ENCODE data around the gene HMGB3.
A peak's percentile ranks its signal among the peaks of the same experiment; 100 is the strongest.

Gene HMGB3

GRCh38 chrX:150982788-150983520 is at the start of gene HMGB3:
Gene HMGB3, plus strand, starts transcription at chrX:150983335. Its CDS starts 2,265 bp downstream, at chrX:150985600.
- H3K9ac ChIP-seq (ENCODE audit: low read length): peak within 1 kb of the TSS; percentile 73
- H3K9me3 ChIP-seq (ENCODE audit: insufficient read depth, low read length): no peaks in the 10 kb centered on the region
- H3K27me3 ChIP-seq (ENCODE audit: low read length): no peaks in the 10 kb centered on the region
- no peaks in the 10 kb centered on the region for H3K9me2 ChIP-seq (replicated peaks; ENCODE audit: insufficient read depth, low read length)
- H2AFZ ChIP-seq (ENCODE audit: low read depth, low read length, severe bottlenecking): peak within 1 kb of the TSS; percentile 71
- H3F3A ChIP-seq (ENCODE audit: insufficient read depth): no peaks in the 10 kb centered on the region; the same call in 1 of the 2 replicates
- H3K27ac ChIP-seq (ENCODE audit: low read depth, low read length): peak within 1 kb of the TSS; percentile 76
- no peaks in the 10 kb centered on the region for H3K36me3 ChIP-seq (ENCODE audit: low read length)
- peak within 1 kb of the TSS; percentile 66 for H3K4me3 ChIP-seq (ENCODE audit: insufficient read depth, low read length, poor library complexity, severe bottlenecking)
- H4K20me1 ChIP-seq (ENCODE audit: low read depth, low read length): no peaks in the 10 kb centered on the region
- TF ChIP-seq EZH2phosphoT487 (conservative IDR thresholded peaks at IDR 0.05; ENCODE audit: low read length) (no peak), CTCF (IDR thresholded peaks at IDR 0.05; ENCODE audit: insufficient read depth, low read length, poor library complexity, severe bottlenecking) (no peak)
- peaks cover 8% of the 10 kb centered on the region; the same call in 1 of the 2 replicates for H3K79me2 ChIP-seq (ENCODE audit: insufficient read depth, low read length)
- H3K4me2 ChIP-seq (ENCODE audit: low read depth, low read length, poor library complexity, severe bottlenecking): peak within 1 kb of the TSS; percentile 66

- H3F3A ChIP-seq (ENCODE audit: insufficient read depth): no peaks in the 10 kb centered on the region
- no peak overlapping the region for H3K4me3 ChIP-seq (ENCODE audit: insufficient read depth, low read length, poor library complexity, severe bottlenecking)
- H4K20me1 ChIP-seq (ENCODE audit: low read depth, low read length): no peaks in the 10 kb centered on the region
- H3K36me3 ChIP-seq (ENCODE audit: low read length): no peaks in the 10 kb centered on the region
- no peaks in the 10 kb centered on the region for H3K27me3 ChIP-seq (ENCODE audit: low read length)
- no peak overlapping the region for H3K4me2 ChIP-seq (ENCODE audit: low read depth, low read length, poor library complexity, severe bottlenecking)
- H3K9ac ChIP-seq (ENCODE audit: low read length): no peak overlapping the region
- TF ChIP-seq CTCF (IDR thresholded peaks at IDR 0.05; ENCODE audit: insufficient read depth, low read length, poor library complexity, severe bottlenecking): no peak
- TF ChIP-seq EZH2phosphoT487 (conservative IDR thresholded peaks at IDR 0.05; ENCODE audit: low read length): no peak
- no peaks in the 10 kb centered on the region for H3K9me2 ChIP-seq (replicated peaks; ENCODE audit: insufficient read depth, low read length)
- H2AFZ ChIP-seq (ENCODE audit: low read depth, low read length, severe bottlenecking): no peak overlapping the region
- H3K27ac ChIP-seq (ENCODE audit: low read depth, low read length): no peak overlapping the region
- H3K9me3 ChIP-seq (ENCODE audit: insufficient read depth, low read length): no peaks in the 10 kb centered on the region
- H3K79me2 ChIP-seq (ENCODE audit: insufficient read depth, low read length): no peaks in the 10 kb centered on the region
Observed at GRCh38 chrX:150933945-150934350, 49.2 kb upstream of the HMGB3 start.

GRCh38 chrX:150934453-150934852 is 48.7 kb upstream of the HMGB3 start:
- Histone ChIP-seq H3K27ac (ENCODE audit: low read depth, low read length) (no peak overlapping the region), H3K4me2 (ENCODE audit: low read depth, low read length, poor library complexity, severe bottlenecking) (no peak overlapping the region), H3F3A (ENCODE audit: insufficient read depth) (no peaks in the 10 kb centered on the region), H3K9me3 (ENCODE audit: insufficient read depth, low read length) (no peaks in the 10 kb centered on the region), H3K79me2 (ENCODE audit: insufficient read depth, low read length) (no peaks in the 10 kb centered on the region), H3K4me3 (ENCODE audit: insufficient read depth, low read length, poor library complexity, severe bottlenecking) (no peak overlapping the region), H3K9me2 (replicated peaks; ENCODE audit: insufficient read depth, low read length) (no peaks in the 10 kb centered on the region), H4K20me1 (ENCODE audit: low read depth, low read length) (no peaks in the 10 kb centered on the region), H2AFZ (ENCODE audit: low read depth, low read length, severe bottlenecking) (no peak overlapping the region), H3K36me3 (ENCODE audit: low read length) (no peaks in the 10 kb centered on the region), H3K9ac (ENCODE audit: low read length) (no peak overlapping the region), H3K27me3 (ENCODE audit: low read length) (no peaks in the 10 kb centered on the region)
- TF ChIP-seq CTCF (IDR thresholded peaks at IDR 0.05; ENCODE audit: insufficient read depth, low read length, poor library complexity, severe bottlenecking): no peak
- no peak for TF ChIP-seq EZH2phosphoT487 (conservative IDR thresholded peaks at IDR 0.05; ENCODE audit: low read length)
